Calu3 (cell line): ENCODE data around the gene CD8B2. TPM values are rescaled to one million over a fixed set of nuclear protein-coding genes. Genes with fewer than 3 reads are reported as not detected.

ENCODE experiments used
- BruUV-seq: library from RNA; stranded (reverse); fragments of 400-500 nt; replicated peaks from 2 replicates; lab custom pipeline; 2021; lab: Mats Ljungman, UMichigan
- CTCF ChIA-PET: fragments of 300-600 bp; sonication (Branson Sonifier 250); formaldehyde crosslinking; loops from one replicate; lab custom pipeline; 2022; ENCODE audit warnings: antibody characterized with exemption; lab: Charles Lee
- DNase-seq: peaks from one replicate; pipeline ENCODE4 v3.0.0; 2022
- H3K27ac Mint-ChIP-seq: one replicate; pipeline ENCODE4 v1.8.0; 2022; ENCODE audit warnings: mixed read lengths; ENCODE audit not compliant: unreplicated experiment
- H3K27me3 Mint-ChIP-seq: one replicate; pipeline ENCODE4 v1.8.0; 2022; ENCODE audit warnings: mixed read lengths; ENCODE audit not compliant: unreplicated experiment
- H3K36me3 Mint-ChIP-seq: one replicate; pipeline ENCODE4 v1.8.0; 2022; ENCODE audit warnings: mild to moderate bottlenecking, moderate library complexity, mixed read lengths; ENCODE audit not compliant: insufficient read depth, unreplicated experiment
- H3K4me1 Mint-ChIP-seq: one replicate; pipeline ENCODE4 v1.8.0; 2022; ENCODE audit warnings: mild to moderate bottlenecking, low read depth, mixed read lengths; ENCODE audit not compliant: unreplicated experiment
- H3K4me3 Mint-ChIP-seq: one replicate; pipeline ENCODE4 v1.8.0; 2022; ENCODE audit warnings: mild to moderate bottlenecking, low read depth, moderate library complexity, mixed read lengths; ENCODE audit not compliant: unreplicated experiment
- H3K9me3 Mint-ChIP-seq: one replicate; pipeline ENCODE4 v1.8.0; 2022; ENCODE audit warnings: low read depth, mixed read lengths; ENCODE audit not compliant: unreplicated experiment
- CTCF ChIP-seq: fragments of 200-600 bp; IDR thresholded peaks from one replicate; pipeline ENCODE4 v1.8.0; 2022; ENCODE audit warnings: antibody characterized with exemption; ENCODE audit not compliant: unreplicated experiment
- intact Hi-C: fragments of 100-400 bp; cut with micrococcal nuclease; formaldehyde crosslinking; loops from one replicate; pipeline ENCODE4 v1.10.0; 2022; ENCODE audit not compliant: unreplicated experiment
- total RNA-seq: library from RNA; stranded (reverse); gene quantifications from 2 replicates; pipeline ENCODE4 v1.2.3, GENCODE V29; 2022

CD8B2 gene
- total RNA-seq, 1 experiment from 2014 or later = not detected

GRCh38 chr2:106536490-106536889 is 49.3 kb downstream of the CD8B2 start:
- Mint-ChIP-seq H3K36me3 (no peaks in the 10 kb centered on the region), H3K4me1 (no peaks in the 10 kb centered on the region), H3K27me3 (peaks cover 80% of the 10 kb centered on the region), H3K4me3 (no peak overlapping the region), H3K27ac (no peak overlapping the region), H3K9me3 (no peaks in the 10 kb centered on the region)
- CTCF ChIA-PET = no interaction called here
- DNase-seq = no peak
- intact Hi-C loops = no loop called here
- BruUV-seq = no TSS peak
- TF ChIP-seq CTCF = no peak

- BruUV-seq = no TSS peak
- CTCF ChIA-PET = no interaction called here
These were observed 49.9 kb downstream of the CD8B2 start for GRCh38 chr2:106537047-106537446.

DNA sequence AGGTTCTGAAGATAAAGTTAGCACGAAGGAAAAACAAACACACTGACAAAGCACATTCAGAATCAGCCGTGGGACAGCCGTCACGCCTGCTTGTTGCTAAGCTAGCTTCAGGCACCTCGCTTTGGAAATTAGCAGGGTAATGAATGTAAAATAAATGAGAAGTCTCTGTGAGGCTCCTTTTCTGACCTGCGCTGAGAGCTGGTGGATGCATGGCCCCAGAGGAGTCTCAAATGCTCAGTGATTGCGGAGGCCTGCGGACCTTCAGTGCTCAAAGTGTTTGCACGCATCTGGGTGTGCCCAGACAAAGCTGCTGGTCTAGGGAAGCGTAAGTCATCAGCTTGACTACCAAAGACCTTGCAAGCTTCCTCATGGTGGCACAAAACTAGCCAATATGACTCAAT is 50.6 kb downstream of the CD8B2 start:
- Mint-ChIP-seq H3K4me1 (no peaks in the 10 kb centered on the region), H3K27me3 (peaks cover 85% of the 10 kb centered on the region)
- CTCF ChIA-PET = no interaction called here

More at GRCh38 chr2:106537047-106537446, 49.9 kb downstream of the CD8B2 start:
- TF ChIP-seq CTCF = no peak
- no peaks in the 10 kb centered on the region for H3K36me3 Mint-ChIP-seq
- intact Hi-C loops = no loop called here
- H3K4me3 Mint-ChIP-seq = no peak overlapping the region
- H3K27me3 Mint-ChIP-seq = peaks cover 85% of the 10 kb centered on the region
- H3K27ac Mint-ChIP-seq = no peak overlapping the region
- DNase-seq = no peak
- no peaks in the 10 kb centered on the region for H3K4me1 Mint-ChIP-seq
- H3K9me3 Mint-ChIP-seq = no peaks in the 10 kb centered on the region

GRCh38 chr2:106540886-106541285 is 53.7 kb downstream of the CD8B2 start:
- H3K27me3 Mint-ChIP-seq = peaks cover 54% of the 10 kb centered on the region
- no TSS peak for BruUV-seq
- H3K4me1 Mint-ChIP-seq = no peaks in the 10 kb centered on the region
- CTCF ChIA-PET = no interaction called here
- H3K9me3 Mint-ChIP-seq = no peaks in the 10 kb centered on the region
- H3K27ac Mint-ChIP-seq = no peak overlapping the region
- TF ChIP-seq CTCF = no peak
- DNase-seq = no peak
- H3K36me3 Mint-ChIP-seq = no peaks in the 10 kb centered on the region
- intact Hi-C loops = loop anchor here (5.0 kb wide), 1 partner anchor 79 kb away; no protein-coding TSS in a partner anchor
- H3K4me3 Mint-ChIP-seq = no peak overlapping the region

More for the DNA sequence above, 50.6 kb downstream of the CD8B2 start:
- Mint-ChIP-seq H3K36me3 (no peaks in the 10 kb centered on the region), H3K27ac (no peak overlapping the region), H3K4me3 (no peak overlapping the region), H3K9me3 (no peaks in the 10 kb centered on the region)
- no peak for TF ChIP-seq CTCF
- DNase-seq = no peak
- no TSS peak for BruUV-seq
- intact Hi-C loops = no loop called here
